ENCODE results near the gene DFFA.
"Not testable (repeated sequence)": the region's sequence is repeated elsewhere in the genome, so short reads cannot be mapped to it uniquely, and the experiment has no call there.

The DFFA gene

DNA sequence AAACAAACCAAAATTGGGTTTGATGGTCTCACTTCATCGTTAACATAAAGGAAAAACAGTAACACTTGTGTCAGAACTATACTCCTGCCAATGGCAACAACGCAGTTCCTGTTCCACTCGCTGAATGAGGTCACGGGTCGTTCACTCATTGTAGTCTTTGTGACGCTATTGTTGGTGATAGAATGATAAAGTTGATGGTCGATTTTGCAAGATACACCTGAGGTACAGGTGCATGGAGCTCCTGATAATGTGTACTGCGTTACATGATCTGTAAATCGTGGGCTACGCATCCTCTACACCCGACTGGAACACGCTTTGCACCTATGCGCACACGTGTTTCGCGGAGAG is 42.5 kb downstream of the DFFA start:
- DNase-seq, result peak; percentile 13
- ATAC-seq, result no peak

DNA sequence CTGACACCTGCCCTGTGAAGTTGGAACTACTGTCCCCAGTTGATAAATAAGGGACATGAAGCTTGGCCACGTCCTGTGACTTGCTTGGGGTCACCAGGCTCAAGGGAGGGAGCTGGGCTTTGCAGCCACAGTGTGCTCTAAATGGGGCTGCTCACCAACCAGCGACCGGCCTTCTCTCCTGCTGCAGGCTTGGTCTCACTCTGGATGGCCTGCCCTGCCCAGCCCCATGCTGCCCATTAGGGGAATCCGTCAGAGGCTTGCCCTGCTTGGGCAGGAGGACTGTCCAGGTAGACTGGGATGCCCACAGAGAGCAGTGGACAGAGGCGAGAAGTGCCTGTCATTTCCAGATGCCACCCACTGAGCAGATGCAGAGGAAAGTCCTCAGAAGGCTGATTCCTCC is 43.3 kb downstream of the DFFA start:
- DNase-seq (no peak), ATAC-seq (no peak)

DNA sequence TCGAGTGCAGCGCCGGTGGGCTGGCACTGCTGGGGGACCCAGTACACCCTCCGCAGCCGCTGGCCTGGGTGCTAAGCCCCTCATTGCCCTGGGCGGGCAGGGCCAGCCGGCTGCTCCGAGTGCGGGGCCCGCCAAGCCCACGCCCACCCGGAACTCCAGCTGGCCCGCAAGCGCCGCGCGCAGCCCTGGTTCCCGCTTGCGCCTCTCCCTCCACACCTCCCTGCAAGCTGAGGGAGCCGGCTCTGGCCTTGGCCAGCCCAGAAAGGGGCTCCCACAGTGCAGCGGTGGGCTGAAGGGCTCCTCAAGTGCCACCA is 45.8 kb downstream of the DFFA start:
- DNase-seq, ATAC-seq: not testable (repeated sequence)

DNA sequence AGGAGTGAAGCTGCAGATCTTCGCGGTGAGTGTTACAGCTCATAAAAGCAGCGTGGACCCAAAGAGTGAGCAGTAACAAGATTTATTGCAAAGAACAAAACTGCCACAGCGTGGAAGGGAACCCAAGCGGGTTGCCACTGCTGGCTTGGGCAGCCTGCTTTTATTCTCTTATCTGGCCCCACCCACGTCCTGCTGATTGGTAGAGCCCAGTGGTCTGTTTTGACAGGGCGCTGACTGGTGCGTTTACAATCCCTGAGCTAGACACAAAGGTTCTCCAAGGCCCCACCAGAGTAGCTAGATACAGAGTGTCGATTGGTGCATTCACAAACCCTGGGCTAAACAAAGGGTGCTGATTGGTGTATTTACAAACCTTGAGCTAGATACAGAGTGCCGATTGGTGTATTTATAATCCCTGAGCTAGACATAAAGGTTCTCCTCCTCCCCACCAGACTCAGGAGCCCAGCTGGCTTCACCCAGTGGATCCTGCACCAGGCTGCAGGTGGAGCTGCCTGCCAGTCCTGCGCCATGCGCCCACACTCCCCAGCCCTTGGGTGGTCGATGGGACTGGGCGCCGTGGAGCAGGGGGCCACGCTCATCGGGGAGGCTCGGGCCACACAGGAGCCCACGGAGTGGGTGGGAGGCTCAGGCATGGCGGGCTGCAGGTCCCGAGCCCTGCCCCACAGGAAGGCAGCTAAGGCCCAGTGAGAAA is 46.3 kb downstream of the DFFA start:
- DNase-seq, ATAC-seq: not testable (repeated sequence)

DNA sequence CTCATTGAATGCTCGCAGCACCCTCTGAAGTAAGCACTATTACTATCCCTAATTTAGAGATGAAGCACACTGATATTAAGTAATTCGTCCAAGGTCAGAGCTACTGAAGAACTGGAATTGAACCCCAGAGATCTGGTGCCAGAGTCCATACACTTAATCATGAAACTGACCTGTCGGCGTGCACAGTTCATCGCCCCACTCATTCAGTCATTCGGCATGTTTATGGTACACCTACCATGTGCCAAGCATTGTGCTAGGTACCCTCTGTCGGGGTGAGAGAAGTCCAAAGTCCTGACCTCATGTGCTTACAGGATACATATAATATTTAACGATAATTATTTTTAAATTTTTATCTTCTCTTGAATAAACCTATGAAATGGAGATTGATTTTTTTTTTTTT is 47.7 kb downstream of the DFFA start:
- ATAC-seq, result no peak

DNA sequence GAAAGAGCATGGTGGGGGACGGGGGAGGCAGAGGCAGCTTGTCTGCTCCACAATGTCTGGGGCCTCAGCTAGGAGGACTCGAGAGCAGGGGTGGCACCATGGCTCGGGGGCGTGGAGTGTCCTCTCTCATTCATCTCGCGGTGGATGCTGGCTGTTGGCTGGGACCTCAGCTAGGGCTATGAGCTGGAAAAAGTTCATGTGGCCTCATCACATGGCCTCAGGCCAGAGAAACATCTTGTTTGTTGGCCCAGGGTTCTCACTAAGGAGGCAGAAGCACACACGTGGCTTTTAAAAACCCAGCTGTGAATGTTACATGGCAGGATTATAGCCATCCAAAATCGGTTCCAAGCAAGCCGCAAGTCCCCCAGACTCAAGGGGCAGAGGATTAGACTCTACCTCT is 48.3 kb downstream of the DFFA start:
- ATAC-seq (no peak), DNase-seq (no peak)

More for the DNA sequence above, 47.7 kb downstream of the DFFA start:
- DNase-seq, result no peak

DNA sequence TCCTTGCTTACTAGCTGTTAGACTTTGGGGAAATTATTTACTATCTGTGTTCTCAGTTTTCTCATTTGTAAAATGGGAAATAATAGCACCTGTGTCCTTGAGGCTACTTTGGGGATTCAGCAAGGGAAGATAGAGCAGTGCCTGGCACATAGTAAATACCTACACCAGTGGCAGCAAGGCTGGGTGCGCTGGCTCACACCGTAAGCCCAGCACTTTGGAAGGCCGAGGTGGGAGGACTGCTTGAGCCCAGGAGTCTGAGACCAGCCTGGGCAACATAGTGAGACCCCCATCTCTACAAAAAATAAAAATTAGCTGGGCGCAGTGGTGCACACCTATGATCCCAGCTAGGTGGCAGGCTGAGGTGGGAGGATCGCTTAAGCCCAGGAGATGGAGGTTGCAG is 50.7 kb downstream of the DFFA start:
- DNase-seq, result no peak
- ATAC-seq, result no peak

DNA sequence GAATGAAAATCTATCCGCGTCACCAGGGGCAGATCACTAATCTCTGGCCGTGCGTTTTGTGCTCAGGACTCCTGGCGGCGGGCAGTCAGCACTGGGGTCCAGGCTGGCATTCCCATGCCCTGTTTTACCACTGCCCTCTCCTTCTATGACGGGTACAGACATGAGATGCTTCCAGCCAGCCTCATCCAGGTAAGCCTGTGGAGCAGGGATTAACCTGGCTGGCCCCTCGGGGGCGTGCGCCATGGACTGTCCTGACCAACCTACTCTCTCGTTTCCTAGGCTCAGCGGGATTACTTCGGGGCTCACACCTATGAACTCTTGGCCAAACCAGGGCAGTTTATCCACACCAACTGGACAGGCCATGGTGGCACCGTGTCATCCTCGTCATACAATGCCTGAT is 53.0 kb downstream of the DFFA start:
- DNase-seq (no peak), ATAC-seq (no peak)

DNA sequence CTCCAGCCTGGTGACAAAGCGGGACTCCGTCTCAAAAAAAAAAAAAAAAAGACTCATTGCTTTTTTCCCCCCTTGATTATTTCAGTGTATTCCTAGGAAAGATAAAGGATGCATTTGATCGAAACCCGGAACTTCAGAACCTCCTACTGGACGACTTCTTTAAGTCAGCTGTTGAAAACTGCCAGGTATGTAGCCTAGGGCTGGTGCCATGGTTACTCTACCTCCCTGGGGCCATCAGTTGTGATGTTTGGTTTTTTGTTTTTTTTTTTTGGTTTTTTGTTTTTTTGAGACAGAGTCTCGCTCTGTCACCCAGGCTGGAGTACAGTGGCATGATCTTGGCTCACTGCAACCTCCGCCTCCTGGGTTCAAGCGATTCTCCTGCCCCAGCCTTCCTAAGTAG is 53.6 kb downstream of the DFFA start:
- ATAC-seq, DNase-seq: not testable (repeated sequence)

DNA sequence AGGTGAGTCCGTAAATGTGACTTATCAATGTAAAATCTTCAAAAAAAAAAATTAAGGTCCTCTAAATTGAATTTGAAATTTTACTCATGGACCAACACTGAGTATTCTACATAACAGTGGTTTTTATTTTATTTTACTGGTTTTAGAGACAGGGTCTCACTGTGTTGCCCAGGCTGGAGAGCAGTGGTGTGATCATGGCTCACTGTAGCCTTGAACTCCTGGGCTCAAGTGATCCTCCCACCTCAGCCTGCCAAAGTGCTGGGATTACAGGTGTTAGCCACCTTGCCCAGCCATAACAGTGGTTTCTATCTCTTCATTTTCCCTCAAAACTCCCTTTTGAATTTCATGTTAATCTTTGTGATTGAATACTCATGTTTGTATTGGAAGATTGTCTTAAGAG is 56.4 kb downstream of the DFFA start:
- DNase-seq, ATAC-seq: not testable (repeated sequence)

DNA sequence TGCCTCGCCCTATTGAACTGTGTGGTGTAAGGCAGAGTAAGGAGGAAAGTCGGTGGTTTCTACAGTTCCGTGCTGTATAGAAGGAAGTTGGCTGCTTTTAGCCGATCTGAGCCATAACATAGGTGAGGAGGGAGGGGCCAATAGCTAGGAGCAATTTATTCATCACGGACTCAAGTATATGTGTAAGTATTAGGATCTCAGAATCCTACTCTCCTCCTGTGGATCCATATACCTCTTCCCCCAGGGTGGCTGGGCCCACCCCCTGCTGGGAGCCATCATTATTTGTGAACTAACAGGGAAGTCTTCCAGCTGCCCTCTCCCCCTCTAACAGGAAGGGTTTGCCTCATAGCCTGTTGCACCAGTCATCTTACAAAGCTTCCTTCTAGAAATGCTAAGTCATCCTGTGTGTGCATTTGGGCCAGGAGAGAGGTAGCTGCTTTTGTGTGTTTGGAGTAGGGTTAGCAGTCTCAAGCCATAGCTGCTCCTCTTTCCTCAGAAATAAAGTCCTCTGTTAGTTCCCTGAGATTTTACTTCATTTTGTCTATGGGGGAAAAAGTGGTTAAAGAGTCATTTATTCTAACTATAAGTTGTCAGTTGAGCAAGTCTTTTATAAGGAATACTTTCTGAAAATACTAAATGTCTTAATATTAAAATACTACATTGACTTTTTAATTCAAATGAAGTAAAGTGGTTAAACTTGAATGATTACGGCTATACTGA is 57.0 kb downstream of the DFFA start:
- ATAC-seq, result peak; percentile 46
- no peak for DNase-seq

DNA sequence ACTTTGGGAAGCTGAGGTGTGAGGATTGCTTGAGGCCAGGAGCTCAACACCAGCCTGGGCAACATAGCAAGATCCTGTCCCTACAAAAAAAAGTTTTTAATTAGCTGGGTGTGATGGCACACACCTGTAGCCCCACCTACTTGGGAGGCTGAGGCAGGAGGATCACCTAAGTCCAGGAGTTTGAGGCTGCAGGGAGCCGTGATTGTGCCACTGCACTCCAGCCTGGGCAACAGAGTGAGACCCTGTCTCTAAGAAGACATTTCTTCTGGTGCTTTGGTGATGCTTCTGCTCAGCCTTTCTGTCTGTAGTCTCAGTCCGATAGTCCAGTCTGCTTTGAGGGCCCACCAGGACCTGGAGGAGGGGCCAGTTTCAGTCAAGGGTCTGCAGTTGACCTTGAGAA is 65.1 kb downstream of the DFFA start:
- DNase-seq (no peak), ATAC-seq (no peak)

Data from stimulated activated naive CD8-positive, alpha-beta T cell treated with anti-CD3 and anti-CD28 coated beads, Interleukin-15, Interleukin-2, amounts not matched to agents 100 U/mL and 50 U/mL, for 24 hours (primary cell).